ACHN (cell line): ENCODE data around the gene TRMT61A.

Experiments used
- DNase-seq: peaks from one replicate; pipeline ENCODE4 v3.0.0-alpha.2; 2015
- in situ Hi-C: cut with HindIII; loops from 2 replicates; pipeline ENCODE4 v1.10.0; 2017; ENCODE audit warnings: low sequenced_read_pairs, low pct_ligation_motif_present, low pct_unique_long_range_greater_than_20kb

TRMT61A gene

DNA sequence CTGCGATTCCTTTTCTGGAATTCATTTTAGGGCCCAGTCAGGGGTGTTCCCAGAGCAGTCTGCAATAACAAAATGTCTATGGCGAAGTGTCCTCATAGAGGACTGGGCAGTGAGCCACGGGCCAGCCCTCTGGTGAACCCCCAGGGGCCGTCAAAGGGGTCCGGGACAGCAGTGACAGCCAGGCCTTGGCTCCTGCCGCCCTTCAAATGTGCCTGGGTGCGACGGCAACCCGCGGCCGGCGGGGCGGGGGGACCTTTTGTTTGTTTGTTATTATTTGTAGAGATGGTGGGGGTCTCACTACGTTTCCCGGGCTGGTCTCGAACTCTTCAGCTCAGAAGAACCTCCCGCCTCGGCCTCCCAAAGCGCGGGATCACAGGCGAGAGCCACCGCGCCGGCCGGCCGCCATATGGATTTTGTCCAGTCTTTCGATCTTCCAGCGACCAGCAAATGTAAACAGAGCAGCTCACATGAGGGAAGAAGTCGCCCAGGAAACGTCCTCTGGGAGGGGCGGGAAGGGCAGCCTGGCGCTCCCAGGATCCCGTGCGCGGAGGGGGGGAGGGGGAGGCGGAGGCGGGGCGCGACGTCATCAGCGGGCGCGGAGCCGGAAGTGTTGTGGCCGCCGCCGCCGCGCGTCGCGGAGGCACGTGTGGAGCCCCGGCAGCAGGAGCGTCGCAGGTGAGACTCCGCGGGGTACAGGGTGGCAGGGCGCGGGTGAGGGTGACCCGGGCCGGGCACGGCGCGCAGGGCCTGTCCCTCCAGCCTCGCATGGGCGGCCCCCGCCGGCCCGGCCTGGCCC, at the start of gene TRMT61A:
TSS of gene TRMT61A (plus strand) at position 610 of the 796 bp plus-strand sequence. CDS start 783 bp downstream, outside the sequence.
- peak; percentile 87 for DNase-seq
- in situ Hi-C loops = no loop called here

DNA sequence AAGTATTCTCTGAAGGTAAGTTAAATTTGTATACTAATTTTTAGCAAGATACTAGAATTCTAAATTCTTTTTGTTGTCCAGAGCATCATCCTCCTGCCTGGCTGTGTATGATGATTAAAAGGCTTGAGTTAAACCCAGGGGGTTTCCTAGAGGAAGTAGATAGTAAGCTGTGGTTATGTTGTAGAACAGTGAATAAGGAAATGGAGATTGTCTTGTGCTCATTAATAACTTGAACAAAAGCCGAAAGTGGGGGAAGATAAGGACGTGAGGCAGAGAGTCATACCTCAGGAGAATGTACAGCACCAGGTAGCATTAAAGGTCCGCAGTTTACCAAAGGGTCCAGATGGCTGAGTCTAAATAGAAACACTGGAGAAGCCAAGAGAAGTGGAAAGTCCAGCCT, 48.4 kb upstream of the TRMT61A start:
- DNase-seq = no peak
- in situ Hi-C loops = no loop called here

DNA sequence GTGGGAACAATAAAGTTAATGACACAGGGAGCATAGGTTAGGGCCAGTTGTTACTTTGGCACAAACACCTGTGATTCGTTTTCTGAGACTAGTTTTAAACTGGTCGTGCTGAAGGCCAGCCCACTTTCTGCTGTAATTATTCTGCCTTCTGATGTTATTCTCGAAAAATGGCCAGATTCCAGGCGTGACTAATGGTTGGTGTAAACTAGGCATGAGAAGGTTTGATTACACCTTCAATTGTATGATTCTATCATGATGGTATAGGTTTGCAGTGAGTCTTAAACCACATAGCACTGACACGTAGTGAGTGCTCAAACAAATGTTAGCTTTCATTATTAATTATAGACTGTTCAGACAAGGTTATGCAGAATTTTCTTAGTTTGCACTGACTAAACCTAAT, 45.4 kb upstream of the TRMT61A start:
- no peak for DNase-seq
- in situ Hi-C loops = no loop called here

DNA sequence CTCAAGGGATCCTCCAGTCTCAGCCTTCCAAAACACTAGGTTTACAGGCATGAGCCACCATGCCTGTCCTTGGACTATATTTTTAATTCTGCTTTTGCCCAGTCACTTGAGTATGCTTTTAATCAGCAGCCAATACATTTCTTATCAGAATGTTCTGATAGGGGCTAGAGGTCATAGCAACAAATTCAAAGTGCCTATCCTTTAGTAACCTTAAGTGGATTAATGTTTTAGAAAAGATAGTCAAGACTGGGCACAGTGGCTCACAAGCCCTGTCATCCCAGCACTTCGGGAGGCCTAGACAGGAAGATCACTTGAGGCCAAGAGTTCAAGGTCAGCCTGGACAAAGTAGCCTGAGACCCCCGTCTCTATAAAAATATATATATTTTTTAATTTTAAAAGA, 43.5 kb upstream of the TRMT61A start:
- in situ Hi-C loops = no loop called here
- no peak for DNase-seq

DNA sequence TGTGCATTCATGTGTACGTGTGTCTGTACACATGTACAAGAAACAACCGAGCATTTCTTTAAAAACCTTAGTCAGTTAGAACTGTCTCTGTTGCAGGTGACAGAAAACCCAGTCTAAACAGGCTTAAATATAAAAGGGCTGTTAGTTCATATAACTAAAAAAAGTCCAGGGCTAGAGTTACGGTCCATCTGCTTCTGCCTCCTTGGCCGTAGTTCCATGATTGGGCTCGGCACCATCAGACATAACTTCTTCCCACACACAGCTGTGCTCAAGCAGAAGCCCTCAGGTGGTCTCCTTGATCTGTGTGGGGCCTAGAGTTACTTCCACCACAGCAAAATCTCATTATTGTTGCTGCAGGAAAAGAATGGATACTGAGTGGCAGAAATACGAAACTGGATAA, 40.9 kb upstream of the TRMT61A start:
- no peak for DNase-seq
- in situ Hi-C loops = no loop called here

DNA sequence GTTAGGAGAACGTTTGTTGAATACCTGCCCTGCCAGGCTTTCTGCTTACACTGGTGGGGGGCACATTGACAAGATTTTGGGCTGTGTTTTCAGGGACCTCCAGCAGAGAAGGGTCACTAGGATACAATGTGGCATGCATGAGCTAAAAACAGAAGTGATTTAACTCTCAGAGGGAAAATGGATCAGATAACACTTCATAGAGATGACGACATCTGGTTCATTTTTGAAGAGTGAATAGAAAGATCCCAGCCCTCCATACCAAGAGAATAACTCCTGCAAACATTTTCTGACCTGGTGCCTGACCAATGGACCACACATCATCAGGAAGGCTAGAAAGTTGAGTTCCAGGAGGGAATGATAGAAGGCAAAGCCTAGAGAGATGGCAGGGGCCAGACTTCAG, 40.0 kb upstream of the TRMT61A start:
- in situ Hi-C loops = no loop called here
- no peak for DNase-seq

DNA sequence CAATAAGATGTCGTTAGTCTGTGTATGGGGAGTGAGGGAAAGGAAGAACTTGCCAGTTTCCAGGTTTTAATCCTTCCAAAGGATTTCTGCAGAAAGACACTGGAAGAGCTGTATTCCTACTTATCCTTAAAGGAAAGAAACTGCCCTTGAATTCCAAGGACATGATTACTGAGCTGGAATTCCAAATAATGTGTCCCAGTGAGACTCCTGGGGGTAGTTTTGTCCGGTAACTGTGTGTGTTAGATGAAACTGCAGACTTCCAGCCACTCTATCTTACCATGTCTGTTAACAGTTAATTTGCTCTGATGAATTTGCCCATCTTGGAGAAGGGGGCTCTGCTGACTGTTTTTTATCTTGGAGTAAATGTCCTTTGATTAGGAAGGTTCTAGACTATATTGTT, 39.4 kb upstream of the TRMT61A start:
- in situ Hi-C loops = no loop called here
- DNase-seq = no peak

DNA sequence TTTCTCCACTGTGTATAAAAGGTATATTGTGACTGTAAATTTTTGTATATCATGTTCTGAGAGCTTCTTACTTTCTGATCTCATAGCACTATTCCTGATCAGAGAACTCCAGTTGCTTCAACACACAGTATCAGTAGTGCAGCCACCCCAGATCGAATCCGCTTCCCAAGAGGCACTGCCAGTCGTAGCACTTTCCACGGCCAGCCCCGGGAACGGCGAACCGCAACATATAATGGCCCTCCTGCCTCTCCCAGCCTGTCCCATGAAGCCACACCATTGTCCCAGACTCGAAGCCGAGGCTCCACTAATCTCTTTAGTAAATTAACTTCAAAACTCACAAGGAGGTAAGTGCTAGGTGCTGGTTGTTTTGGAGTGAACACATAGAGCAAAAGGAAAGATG, 37.3 kb upstream of the TRMT61A start:
- DNase-seq = no peak
- in situ Hi-C loops = no loop called here

DNA sequence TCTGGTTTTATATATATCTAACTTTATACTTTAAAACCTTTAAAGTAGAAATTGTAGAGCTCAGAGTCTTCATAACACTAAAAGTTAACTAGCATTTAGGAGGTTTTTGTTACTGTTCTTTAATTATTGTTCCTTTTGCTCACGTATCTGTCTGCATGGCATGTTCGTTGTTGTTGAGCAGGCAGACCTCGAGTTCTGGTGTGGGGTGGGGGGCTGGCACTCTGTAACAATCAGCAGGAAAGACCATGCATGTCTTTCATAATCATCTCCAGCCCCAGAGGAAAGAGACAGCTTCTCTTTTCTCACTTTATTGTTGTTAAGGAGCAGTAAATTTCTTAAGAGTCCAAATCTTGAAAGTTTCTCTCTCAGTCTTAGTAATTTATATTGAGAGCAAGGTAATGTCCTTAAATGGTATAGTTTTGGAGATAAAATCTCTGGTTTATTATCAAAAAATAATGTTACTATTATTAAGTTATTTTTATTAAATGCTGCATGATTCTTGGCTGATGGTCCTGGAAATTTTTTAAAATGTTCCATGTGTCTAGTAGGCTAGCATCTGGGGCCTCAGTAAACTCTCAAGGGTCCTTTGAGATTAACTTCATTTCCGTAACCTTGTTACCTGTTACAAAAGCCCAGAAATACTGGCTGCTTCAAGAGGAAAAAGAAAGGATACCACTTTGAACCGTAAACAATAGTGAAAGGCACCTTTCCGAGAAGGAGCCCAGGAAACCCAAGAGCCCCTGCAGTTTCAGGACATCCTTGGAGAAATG, 36.7 kb upstream of the TRMT61A start:
- no peak for DNase-seq
- in situ Hi-C loops = no loop called here

DNA sequence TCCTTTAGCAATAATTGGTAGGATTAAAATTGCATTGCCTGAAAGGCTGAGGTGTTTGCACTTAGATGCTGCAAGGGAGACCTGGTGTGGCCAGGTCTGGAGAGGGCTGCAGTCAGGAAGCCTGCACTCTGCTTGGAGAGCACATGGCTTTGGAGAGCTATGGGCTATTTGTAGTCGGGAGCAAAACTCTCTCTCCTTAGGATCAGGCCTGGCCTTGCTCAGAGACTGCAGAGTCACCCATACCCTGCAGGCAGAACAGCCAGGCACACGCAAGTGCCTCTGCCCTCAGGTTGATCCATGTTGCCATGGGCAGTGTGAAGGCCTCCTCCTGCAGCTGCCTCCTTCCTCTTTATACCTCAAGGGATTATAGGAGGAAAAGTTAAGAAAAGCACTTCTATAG, 33.1 kb upstream of the TRMT61A start:
- no peak for DNase-seq
- in situ Hi-C loops = no loop called here

DNA sequence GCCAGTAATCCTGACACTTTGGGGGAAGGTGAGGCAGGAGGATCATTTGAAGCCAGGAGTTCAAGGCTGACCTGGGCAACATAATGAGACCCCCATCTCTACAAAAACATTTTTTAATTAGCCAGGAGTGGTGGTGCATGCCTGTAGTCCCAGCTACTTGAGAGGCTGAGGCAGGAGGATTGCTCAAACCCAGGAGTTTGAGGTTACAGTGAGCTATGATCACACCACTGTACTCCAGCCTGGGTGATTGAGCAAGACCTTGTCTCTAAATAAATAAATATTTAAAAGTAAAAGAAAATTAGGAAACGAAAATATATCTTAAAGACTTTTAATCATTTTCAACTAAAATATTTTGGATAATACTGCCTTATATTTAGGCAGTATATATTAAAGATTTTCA, 32.2 kb upstream of the TRMT61A start:
- in situ Hi-C loops = no loop called here
- no peak for DNase-seq

DNA sequence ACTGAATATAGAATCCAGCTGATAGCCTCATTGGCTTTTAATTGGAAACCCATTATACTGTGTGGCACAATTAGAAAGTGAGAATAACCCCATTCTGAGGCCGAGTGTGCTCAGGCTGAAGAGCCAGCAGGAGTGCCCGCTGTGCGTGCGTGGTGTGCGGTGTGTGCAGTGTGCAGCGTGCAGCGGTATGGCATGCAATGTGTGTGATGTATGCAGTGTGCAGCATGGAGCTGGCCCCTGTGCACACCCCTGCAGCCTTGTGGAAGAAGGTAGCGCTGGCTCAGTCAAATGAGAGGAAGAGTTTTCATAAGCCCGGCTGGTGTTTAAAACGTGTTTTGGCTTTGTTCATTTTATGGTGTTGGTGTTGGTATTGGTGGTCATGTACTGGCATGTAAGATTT, 29.3 kb upstream of the TRMT61A start:
- in situ Hi-C loops = no loop called here
- DNase-seq = no peak

DNA sequence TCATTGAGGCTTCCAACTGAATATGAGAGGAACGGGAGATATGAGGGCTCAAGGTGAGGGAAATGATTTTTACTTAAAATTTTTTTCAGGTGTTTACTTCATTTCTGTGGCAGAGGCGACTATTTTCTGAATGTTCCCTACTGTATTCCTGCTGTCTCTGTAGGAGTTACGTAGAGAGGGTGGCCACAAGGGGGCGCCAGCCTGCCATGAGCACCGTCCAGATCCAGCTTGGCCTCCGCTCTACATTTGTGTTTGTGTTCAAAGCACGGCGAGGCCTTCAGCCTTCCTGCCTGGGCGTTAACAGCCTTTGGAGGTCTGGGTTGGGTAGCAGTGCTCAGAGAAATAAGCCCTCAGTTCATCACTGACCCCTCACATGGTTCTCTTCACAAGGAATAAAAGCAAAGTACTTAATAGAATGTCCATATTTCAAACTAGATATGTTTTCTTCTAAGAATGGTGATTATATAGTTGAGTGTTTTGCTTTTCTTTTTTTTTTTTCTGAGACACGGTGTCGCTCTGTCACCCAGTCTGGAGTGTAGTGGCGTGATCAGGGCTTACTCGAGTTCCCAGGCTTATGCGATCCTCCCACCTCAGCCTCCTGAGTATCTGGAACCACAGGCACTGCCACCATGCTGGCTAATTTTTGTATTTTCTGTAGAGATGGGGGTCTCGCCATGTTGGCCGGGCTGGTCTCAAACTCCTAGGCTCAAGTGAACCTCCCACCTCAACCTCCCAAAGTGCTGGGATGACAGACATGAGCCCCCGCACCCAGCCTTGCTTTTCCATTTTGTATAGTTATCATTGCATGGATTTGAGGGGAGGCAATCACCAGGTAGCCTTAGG, 28.6 kb upstream of the TRMT61A start:
- in situ Hi-C loops = no loop called here

DNA sequence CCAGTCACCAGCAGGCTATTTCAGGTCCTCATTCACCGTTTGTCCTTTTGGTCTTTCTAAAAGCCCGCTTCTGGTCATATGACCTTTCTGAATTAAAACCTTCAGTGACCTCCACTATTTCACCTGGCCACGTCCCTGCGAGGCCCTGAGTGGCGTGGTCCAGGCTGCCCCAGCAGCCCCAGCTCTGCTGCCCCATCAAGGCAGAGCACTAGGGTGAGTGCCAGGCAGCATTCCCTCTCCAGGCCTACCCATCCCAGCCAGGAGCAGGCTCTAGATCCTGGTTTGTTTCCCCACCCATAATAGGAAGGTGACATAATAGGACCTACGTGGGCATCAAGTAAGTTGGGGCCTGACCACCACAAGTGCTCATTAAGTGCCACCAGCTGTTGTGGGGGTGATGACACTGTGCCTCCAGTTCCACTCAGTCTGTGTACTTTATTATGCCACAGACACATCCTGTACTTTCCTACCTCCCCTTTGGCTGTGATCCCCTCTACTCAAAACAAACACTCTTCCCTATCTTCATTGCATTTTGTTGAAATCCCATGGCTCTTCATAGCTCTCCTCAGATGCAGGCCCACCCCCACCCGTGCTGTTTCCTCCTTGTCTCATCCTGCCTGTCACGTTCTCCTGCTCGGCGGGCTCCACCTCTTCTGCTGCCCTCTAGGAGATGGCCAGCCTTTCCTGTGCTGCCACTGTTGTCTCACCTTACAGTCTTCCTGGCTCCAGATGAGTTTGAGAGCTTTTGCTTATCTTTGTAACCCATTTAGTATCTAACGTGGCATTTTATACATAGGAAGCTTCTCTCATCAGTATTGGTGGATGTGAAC, 27.7 kb upstream of the TRMT61A start:
- no peak for DNase-seq
- in situ Hi-C loops = no loop called here

More for the DNA sequence above, 28.6 kb upstream of the TRMT61A start:
- DNase-seq = peak; percentile 73

DNA sequence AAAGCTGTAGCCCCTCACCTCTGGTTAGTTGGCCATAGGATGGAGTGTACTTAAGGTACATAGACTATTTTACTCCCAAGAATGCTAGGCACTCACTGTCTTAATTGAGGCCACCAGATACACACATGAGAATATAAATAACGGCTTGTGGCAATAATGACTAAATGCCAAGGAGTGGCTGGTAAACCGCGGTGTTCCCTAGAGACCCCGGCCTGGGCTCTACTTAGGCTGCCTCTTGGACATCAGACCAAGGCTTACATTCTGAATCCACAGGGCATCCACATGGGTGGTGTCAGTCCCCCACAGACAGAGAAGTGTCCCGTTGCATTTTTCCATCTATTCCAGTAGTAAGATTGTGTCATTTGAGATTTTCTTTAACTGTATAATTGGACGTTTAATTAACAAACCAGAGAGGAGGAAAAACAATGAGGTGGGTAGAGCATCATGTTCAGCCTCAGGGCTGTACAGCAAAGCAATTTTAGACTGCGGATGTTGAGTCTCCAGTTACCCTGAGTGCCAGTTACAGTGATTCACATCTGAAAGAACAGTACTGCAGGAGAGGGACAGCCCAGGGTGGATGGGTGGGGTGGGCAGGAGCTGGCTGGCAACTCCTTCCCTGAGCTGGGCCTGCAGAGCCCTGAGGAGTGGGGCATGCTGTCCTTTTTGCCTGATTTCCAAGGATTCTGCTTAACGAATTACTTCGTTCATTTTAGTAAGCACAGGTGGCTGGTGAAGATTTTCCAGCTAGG, 26.9 kb upstream of the TRMT61A start:
- in situ Hi-C loops = no loop called here
- DNase-seq = no peak

DNA sequence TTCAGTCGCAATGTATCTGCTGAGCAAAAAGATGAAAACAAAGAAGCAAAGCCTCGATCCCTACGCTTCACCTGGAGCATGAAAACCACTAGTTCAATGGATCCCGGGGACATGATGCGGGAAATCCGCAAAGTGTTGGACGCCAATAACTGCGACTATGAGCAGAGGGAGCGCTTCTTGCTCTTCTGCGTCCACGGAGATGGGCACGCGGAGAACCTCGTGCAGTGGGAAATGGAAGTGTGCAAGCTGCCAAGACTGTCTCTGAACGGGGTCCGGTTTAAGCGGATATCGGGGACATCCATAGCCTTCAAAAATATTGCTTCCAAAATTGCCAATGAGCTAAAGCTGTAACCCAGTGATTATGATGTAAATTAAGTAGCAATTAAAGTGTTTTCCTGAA, 26.1 kb upstream of the TRMT61A start:
- DNase-seq = no peak
- in situ Hi-C loops = no loop called here

DNA sequence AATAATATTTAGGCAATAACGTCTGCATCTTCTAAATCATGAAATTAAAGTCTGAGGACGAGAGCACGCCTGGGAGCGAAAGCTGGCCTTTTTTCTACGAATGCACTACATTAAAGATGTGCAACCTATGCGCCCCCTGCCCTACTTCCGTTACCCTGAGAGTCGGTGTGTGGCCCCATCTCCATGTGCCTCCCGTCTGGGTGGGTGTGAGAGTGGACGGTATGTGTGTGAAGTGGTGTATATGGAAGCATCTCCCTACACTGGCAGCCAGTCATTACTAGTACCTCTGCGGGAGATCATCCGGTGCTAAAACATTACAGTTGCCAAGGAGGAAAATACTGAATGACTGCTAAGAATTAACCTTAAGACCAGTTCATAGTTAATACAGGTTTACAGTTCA, 25.7 kb upstream of the TRMT61A start:
- DNase-seq = no peak
- in situ Hi-C loops = no loop called here
